Uterus (tissue), 2 donors: ENCODE data around the gene ZDHHC11B.
"Not testable (repeated sequence)": the region's sequence is repeated elsewhere in the genome, so short reads cannot be mapped to it uniquely, and the experiment has no call there.

Experiments used
- POLR2A ChIP-seq, 2 donors: fragments of 450-650 bp; IDR thresholded peaks; one replicate each; pipeline ENCODE4 v1.6.1; 2016; ENCODE audit warnings: antibody characterized with exemption in 2 of 2, mild to moderate bottlenecking in 1 of 2, moderate library complexity in 1 of 2
- TF ChIP-seq, protein P1 (sequence below), 4 experiments: fragments of 200-600 bp in 2 of 4; fragments of 450-650 bp in 2 of 4; sonication (generic) in 2 of 4; IDR thresholded peaks; one replicate each; pipeline ENCODE4 v1.5.1; 2016 to 2019; ENCODE audit warnings: antibody characterized with exemption in 4 of 4, mild to moderate bottlenecking in 2 of 4, moderate library complexity in 1 of 4

DNA sequence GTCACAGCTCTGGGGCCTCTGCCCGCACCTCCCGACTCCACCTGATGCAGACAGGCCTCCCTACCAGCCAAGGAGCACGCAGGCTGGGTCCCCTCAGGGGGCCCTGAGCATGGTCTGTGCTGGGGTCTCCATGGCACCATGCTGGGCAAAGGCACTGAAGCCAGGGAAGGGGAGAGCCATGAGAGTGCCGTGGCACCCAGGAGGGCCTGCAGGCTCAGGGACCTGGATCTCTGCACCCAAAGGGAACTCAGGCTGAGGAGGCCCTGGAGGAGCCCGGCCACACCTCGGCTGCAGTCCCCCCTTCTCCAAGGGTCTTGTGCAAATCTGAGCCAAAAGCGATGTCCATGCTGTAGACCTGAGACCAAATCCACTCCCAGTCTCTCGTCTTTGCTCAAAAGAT, 32.5 kb downstream of the ZDHHC11B start:
- TF ChIP-seq POLR2A (IDR thresholded peaks at IDR 0.05): not testable (repeated sequence)
- TF ChIP-seq, protein P1, sequence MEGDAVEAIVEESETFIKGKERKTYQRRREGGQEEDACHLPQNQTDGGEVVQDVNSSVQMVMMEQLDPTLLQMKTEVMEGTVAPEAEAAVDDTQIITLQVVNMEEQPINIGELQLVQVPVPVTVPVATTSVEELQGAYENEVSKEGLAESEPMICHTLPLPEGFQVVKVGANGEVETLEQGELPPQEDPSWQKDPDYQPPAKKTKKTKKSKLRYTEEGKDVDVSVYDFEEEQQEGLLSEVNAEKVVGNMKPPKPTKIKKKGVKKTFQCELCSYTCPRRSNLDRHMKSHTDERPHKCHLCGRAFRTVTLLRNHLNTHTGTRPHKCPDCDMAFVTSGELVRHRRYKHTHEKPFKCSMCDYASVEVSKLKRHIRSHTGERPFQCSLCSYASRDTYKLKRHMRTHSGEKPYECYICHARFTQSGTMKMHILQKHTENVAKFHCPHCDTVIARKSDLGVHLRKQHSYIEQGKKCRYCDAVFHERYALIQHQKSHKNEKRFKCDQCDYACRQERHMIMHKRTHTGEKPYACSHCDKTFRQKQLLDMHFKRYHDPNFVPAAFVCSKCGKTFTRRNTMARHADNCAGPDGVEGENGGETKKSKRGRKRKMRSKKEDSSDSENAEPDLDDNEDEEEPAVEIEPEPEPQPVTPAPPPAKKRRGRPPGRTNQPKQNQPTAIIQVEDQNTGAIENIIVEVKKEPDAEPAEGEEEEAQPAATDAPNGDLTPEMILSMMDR (IDR thresholded peaks at IDR 0.05): not testable (repeated sequence)
